ENCODE data around the gene SNAP29.
"Not testable (repeated sequence)": the region's sequence is repeated elsewhere in the genome, so short reads cannot be mapped to it uniquely, and the experiment has no call there.

Gene SNAP29

GRCh38 chr22:20887375-20887774, 28.6 kb downstream of the SNAP29 start:
- Mint-ChIP-seq H3K4me3 (no peak overlapping the region), H3K27ac (peak overlapping the region; percentile 4), H3K9me3 (no peaks in the 10 kb centered on the region), H3K27me3 (no peaks in the 10 kb centered on the region), H3K4me1 (no peaks in the 10 kb centered on the region), H3K36me3 (peaks cover 30% of the 10 kb centered on the region)
- DNase-seq (ENCODE audit: low spot score in 2 of 2) (no peak), ATAC-seq (ENCODE audit: low read depth) (no peak)

- no peak overlapping the region for H3K27ac Mint-ChIP-seq
- no peaks in the 10 kb centered on the region for H3K27me3 Mint-ChIP-seq
- no peaks in the 10 kb centered on the region for H3K9me3 Mint-ChIP-seq
- H3K36me3 Mint-ChIP-seq = peaks cover 26% of the 10 kb centered on the region
- DNase-seq (ENCODE audit: low spot score in 2 of 2) (no peak), ATAC-seq (ENCODE audit: low read depth) (no peak)
- H3K4me1 Mint-ChIP-seq = no peaks in the 10 kb centered on the region
- no peak overlapping the region for H3K4me3 Mint-ChIP-seq
These were observed 30.4 kb downstream of the SNAP29 start for GRCh38 chr22:20889025-20889704.

- H3K9me3 Mint-ChIP-seq = no peaks in the 10 kb centered on the region
- H3K27ac Mint-ChIP-seq = no peak overlapping the region
- no peaks in the 10 kb centered on the region for H3K27me3 Mint-ChIP-seq
- H3K36me3 Mint-ChIP-seq = peaks cover 22% of the 10 kb centered on the region
- ATAC-seq (ENCODE audit: low read depth) (no peak), DNase-seq (ENCODE audit: low spot score in 2 of 2) (no peak)
- H3K4me3 Mint-ChIP-seq = no peak overlapping the region
- H3K4me1 Mint-ChIP-seq = no peaks in the 10 kb centered on the region
These were observed 31.2 kb downstream of the SNAP29 start for GRCh38 chr22:20889904-20890540.

GRCh38 chr22:20890975-20891374, 32.2 kb downstream of the SNAP29 start:
- DNase-seq (ENCODE audit: low spot score in 2 of 2) = no peak
- Mint-ChIP-seq H3K36me3 (peaks cover 18% of the 10 kb centered on the region), H3K9me3 (no peaks in the 10 kb centered on the region), H3K4me3 (no peak overlapping the region), H3K27me3 (peaks cover 2% of the 10 kb centered on the region), H3K4me1 (peaks cover 3% of the 10 kb centered on the region), H3K27ac (no peak overlapping the region)
- ATAC-seq (ENCODE audit: low read depth) = no peak

GRCh38 chr22:20897737-20898136, 38.9 kb downstream of the SNAP29 start:
- not testable (repeated sequence) for H3K27me3 Mint-ChIP-seq; H3K36me3 Mint-ChIP-seq; H3K4me1 Mint-ChIP-seq; ATAC-seq (ENCODE audit: low read depth); DNase-seq (ENCODE audit: low spot score in 2 of 2); H3K9me3 Mint-ChIP-seq; H3K27ac Mint-ChIP-seq; H3K4me3 Mint-ChIP-seq

GRCh38 chr22:20899827-20900423, 41.1 kb downstream of the SNAP29 start:
- Mint-ChIP-seq H3K27ac (no peak overlapping the region), H3K9me3 (no peaks in the 10 kb centered on the region), H3K4me3 (no peak overlapping the region), H3K36me3 (no peaks in the 10 kb centered on the region), H3K27me3 (peaks cover 2% of the 10 kb centered on the region), H3K4me1 (peaks cover 3% of the 10 kb centered on the region)
- DNase-seq (ENCODE audit: low spot score in 2 of 2) (no peak), ATAC-seq (ENCODE audit: low read depth) (no peak)

GRCh38 chr22:20901093-20902033, 42.6 kb downstream of the SNAP29 start:
- not testable (repeated sequence) for ATAC-seq (ENCODE audit: low read depth); H3K9me3 Mint-ChIP-seq; H3K27me3 Mint-ChIP-seq

GRCh38 chr22:20903093-20903492, 44.3 kb downstream of the SNAP29 start:
- no peak overlapping the region for H3K27ac Mint-ChIP-seq
- no peak overlapping the region for H3K4me3 Mint-ChIP-seq
- no peaks in the 10 kb centered on the region for H3K36me3 Mint-ChIP-seq
- no peaks in the 10 kb centered on the region for H3K4me1 Mint-ChIP-seq
- DNase-seq (ENCODE audit: low spot score in 2 of 2) (no peak), ATAC-seq (ENCODE audit: low read depth) (no peak)
- no peaks in the 10 kb centered on the region for H3K27me3 Mint-ChIP-seq
- H3K9me3 Mint-ChIP-seq = no peaks in the 10 kb centered on the region

More at GRCh38 chr22:20901093-20902033, 42.6 kb downstream of the SNAP29 start:
- not testable (repeated sequence) for H3K36me3 Mint-ChIP-seq; DNase-seq (ENCODE audit: low spot score in 2 of 2); H3K27ac Mint-ChIP-seq; H3K4me1 Mint-ChIP-seq; H3K4me3 Mint-ChIP-seq

- DNase-seq (ENCODE audit: low spot score in 2 of 2) = no peak
- no peak for ATAC-seq (ENCODE audit: low read depth)
- Mint-ChIP-seq H3K36me3 (no peaks in the 10 kb centered on the region), H3K27ac (no peak overlapping the region), H3K4me3 (no peak overlapping the region), H3K4me1 (no peaks in the 10 kb centered on the region), H3K9me3 (no peaks in the 10 kb centered on the region), H3K27me3 (no peaks in the 10 kb centered on the region)
These were observed 45.5 kb downstream of the SNAP29 start for GRCh38 chr22:20904008-20904979.

- H3K27me3 Mint-ChIP-seq = no peaks in the 10 kb centered on the region
- H3K36me3 Mint-ChIP-seq = no peaks in the 10 kb centered on the region
- H3K27ac Mint-ChIP-seq = no peak overlapping the region
- no peak overlapping the region for H3K4me3 Mint-ChIP-seq
- H3K9me3 Mint-ChIP-seq = no peaks in the 10 kb centered on the region
- ATAC-seq (ENCODE audit: low read depth) (no peak), DNase-seq (ENCODE audit: low spot score in 2 of 2) (no peak)
- no peaks in the 10 kb centered on the region for H3K4me1 Mint-ChIP-seq
These were observed 46.2 kb downstream of the SNAP29 start for GRCh38 chr22:20904980-20905355.

- Mint-ChIP-seq H3K27ac (no peak overlapping the region), H3K36me3 (no peaks in the 10 kb centered on the region), H3K9me3 (no peaks in the 10 kb centered on the region), H3K4me1 (no peaks in the 10 kb centered on the region), H3K4me3 (no peak overlapping the region), H3K27me3 (no peaks in the 10 kb centered on the region)
- no peak for DNase-seq (ENCODE audit: low spot score in 2 of 2)
- ATAC-seq (ENCODE audit: low read depth) = no peak
These were observed 46.9 kb downstream of the SNAP29 start for GRCh38 chr22:20905415-20906386.

- no peak overlapping the region for H3K27ac Mint-ChIP-seq
- H3K9me3 Mint-ChIP-seq = no peaks in the 10 kb centered on the region
- no peaks in the 10 kb centered on the region for H3K4me1 Mint-ChIP-seq
- ATAC-seq (ENCODE audit: low read depth) (no peak), DNase-seq (ENCODE audit: low spot score in 2 of 2) (no peak)
- no peak overlapping the region for H3K4me3 Mint-ChIP-seq
- H3K36me3 Mint-ChIP-seq = no peaks in the 10 kb centered on the region
- H3K27me3 Mint-ChIP-seq = no peaks in the 10 kb centered on the region
These were observed 47.6 kb downstream of the SNAP29 start for GRCh38 chr22:20906387-20906767.
